NB4 (cell line): ENCODE data around the gene MPHOSPH6.
"Not testable (repeated sequence)": the region's sequence is repeated elsewhere in the genome, so short reads cannot be mapped to it uniquely, and the experiment has no call there.

Experiments used
- DNase-seq: peaks from one replicate; pipeline ENCODE4 v3.0.0; 2010; ENCODE audit warnings: low read depth
- H3K4me3 ChIP-seq: one replicate; pipeline ENCODE4 v1.5.1; 2011; ENCODE audit warnings: mild to moderate bottlenecking, low read depth, low read length, moderate library complexity
- MYC ChIP-seq: IDR thresholded peaks from 2 replicates; pipeline ENCODE4 v1.6.1; 2011; ENCODE audit warnings: low read depth, low read length
- POLR2A ChIP-seq: IDR thresholded peaks from 2 replicates; pipeline ENCODE4 v1.6.1; 2011; ENCODE audit warnings: mild to moderate bottlenecking; ENCODE audit not compliant: insufficient read length; ENCODE audit errors: extremely low read depth
- TF ChIP-seq, protein P1 (sequence below): IDR thresholded peaks from 2 replicates; pipeline ENCODE4 v1.6.1; 2011; ENCODE audit warnings: low read depth, low read length
- TF ChIP-seq, protein P2 (sequence below): IDR thresholded peaks from one replicate; pipeline ENCODE4 v1.5.1; 2012; ENCODE audit warnings: low read depth, low read length

MPHOSPH6 gene

DNA sequence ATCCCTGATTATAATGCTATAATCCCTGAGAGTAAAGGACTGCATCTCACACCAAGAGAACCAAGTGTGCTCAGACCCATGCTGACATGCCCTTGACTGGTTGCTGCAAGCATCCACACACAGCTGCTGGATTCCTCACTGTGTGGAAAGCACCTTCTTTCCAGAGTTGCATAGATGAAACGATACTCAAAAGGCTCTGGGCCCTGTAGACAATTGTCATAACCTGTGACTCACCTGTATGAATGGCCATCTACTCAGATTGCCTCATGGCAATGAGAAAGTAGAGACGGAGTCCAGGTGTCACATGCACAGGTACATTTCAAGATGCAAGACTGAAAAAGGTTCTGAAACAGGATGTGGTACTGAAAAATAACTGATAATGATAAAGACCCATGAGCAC, 58.1 kb downstream of the MPHOSPH6 start:
- no peak for DNase-seq
- no peak for TF ChIP-seq MYC
- TF ChIP-seq, protein P1, sequence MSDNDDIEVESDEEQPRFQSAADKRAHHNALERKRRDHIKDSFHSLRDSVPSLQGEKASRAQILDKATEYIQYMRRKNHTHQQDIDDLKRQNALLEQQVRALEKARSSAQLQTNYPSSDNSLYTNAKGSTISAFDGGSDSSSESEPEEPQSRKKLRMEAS: no peak
- TF ChIP-seq, protein P2, sequence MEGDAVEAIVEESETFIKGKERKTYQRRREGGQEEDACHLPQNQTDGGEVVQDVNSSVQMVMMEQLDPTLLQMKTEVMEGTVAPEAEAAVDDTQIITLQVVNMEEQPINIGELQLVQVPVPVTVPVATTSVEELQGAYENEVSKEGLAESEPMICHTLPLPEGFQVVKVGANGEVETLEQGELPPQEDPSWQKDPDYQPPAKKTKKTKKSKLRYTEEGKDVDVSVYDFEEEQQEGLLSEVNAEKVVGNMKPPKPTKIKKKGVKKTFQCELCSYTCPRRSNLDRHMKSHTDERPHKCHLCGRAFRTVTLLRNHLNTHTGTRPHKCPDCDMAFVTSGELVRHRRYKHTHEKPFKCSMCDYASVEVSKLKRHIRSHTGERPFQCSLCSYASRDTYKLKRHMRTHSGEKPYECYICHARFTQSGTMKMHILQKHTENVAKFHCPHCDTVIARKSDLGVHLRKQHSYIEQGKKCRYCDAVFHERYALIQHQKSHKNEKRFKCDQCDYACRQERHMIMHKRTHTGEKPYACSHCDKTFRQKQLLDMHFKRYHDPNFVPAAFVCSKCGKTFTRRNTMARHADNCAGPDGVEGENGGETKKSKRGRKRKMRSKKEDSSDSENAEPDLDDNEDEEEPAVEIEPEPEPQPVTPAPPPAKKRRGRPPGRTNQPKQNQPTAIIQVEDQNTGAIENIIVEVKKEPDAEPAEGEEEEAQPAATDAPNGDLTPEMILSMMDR: no peak
- no peak for TF ChIP-seq POLR2A
- H3K4me3 ChIP-seq: no peak overlapping the region

DNA sequence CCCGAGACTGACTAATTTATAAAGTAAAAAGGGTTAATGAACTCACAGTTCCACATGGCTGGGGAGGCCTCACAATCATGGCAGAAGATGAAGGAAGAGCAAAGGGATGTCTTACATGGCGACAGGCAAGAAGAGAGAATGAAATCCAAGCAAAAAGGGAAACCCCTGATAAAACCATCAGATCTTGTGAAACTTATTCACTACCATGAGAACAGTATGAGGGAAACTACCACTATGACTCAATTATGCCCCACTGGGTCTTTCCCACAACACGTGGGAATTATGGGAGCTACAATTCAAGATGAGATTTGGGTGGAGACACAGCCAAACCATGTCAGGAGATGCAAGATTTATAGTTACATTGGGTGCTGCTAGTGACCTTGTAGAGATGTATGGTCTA, 60.8 kb downstream of the MPHOSPH6 start:
- H3K4me3 ChIP-seq, DNase-seq: not testable (repeated sequence)

DNA sequence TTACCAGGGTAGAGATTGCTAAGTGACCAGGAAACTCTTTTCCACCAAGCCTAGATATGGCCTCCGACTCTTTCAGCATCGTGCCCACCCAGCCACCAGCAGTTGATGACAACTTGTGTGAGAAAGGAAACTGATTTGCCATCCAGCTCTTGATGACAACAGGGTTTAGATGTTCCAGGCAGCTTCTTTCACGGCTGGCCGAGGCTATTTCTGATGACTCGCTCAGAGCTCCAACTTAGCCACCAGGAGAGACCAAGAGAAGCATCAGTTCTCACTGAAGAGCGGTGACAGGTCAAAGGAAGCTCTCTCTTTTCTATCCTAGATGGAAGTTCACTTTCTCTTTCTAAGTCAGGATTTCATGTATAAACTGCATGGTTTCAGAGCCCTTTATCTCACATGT, 61.2 kb downstream of the MPHOSPH6 start:
- no peak for DNase-seq
- H3K4me3 ChIP-seq: no peak overlapping the region
- TF ChIP-seq MYC (no peak), POLR2A (no peak)
- TF ChIP-seq, protein P1: no peak
- TF ChIP-seq, protein P2: no peak

DNA sequence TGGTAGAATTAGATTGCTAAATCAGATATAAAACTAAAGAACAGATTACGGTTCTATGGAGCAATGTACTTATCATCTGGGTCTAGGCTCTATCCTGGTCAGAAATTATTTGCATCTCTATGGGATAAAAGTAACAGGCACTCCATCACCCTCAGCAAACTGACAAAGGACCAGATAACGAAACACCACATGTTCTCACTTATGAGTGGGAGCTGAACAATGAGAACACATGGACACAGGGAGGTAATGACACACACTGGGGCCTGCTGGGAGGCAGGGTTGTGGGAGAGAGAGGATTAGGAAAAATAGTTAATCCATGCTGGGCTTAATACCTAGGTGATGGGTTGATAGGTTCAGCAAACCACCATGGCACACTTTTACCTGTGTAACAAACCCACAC, 61.9 kb downstream of the MPHOSPH6 start:
- H3K4me3 ChIP-seq: no peak overlapping the region
- no peak for DNase-seq
- TF ChIP-seq MYC (no peak), POLR2A (no peak)

DNA sequence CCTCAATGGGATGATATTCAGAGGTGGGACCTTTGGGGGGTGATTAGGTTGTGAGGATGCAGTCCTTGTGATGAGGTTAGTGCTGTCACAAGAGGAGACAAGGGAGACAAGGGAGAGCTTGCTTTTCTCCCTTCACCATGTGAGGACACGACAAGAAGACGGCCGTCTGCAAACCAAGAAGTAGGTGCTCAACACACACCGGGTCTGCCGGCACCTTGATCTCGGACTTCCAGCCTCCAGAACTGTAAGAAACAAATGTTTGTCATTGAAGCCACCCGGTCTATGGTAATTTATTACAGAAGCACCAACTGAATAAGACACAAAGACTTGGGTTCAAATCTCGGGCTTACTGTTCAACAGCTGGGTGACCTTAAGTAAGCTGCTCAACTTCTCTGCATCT, 64.9 kb downstream of the MPHOSPH6 start:
- TF ChIP-seq, protein P2: no peak
- TF ChIP-seq MYC (no peak), POLR2A (no peak)
- TF ChIP-seq, protein P1: no peak
- no peak for DNase-seq
- H3K4me3 ChIP-seq: no peak overlapping the region
